GM23248 (cell line): ENCODE data around the gene JMJD1C.

ENCODE experiments used
- EZH2 ChIP-seq: fragments of 200-600 bp; sonication (generic); IDR thresholded peaks from 2 replicates; pipeline ENCODE4 v1.6.1; 2018; ENCODE audit warnings: antibody characterized with exemption, mild to moderate bottlenecking; ENCODE audit not compliant: insufficient read depth, poor library complexity, severe bottlenecking
- EZH2phosphoT487 ChIP-seq: fragments of 200-600 bp; sonication (generic); IDR thresholded peaks from 2 replicates; pipeline ENCODE4 v1.6.1; 2018; ENCODE audit warnings: antibody characterized with exemption, moderate library complexity, mild to moderate bottlenecking, low read depth; ENCODE audit not compliant: insufficient read depth

DNA sequence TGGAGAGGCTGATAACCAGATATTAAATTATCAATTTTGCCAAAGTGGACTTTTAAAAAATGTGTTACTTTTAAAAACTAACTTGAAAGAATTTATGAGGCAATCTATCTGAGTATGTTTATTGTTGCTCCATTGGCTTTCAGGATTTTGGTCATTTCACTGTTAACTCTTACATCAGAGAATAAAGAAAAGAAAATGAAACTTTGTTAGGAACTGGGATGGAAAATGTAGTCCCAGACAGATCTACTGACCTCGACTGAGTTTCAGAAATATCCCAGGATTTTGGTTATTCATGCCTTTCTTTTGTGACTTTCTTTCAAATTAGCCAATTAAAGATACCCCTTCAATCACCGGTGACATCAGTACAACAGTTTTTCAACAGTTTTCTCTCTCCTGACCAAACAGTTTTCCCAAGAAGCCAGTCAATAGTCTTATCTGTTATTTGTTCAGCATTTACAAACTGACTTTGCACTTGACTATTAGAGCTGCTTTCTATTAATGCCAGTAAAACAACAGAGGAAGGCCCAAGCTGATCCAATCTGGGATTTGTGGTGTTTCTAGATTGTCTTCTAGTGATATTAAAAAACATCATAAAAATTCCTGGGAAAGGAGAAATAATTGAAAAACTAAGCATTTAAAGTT is 296.8 kb downstream of the JMJD1C start:
- TF ChIP-seq EZH2: no peak
- no peak for TF ChIP-seq EZH2phosphoT487
